GM12878 (cell line): Measurements from ENCODE around the gene KCTD14. TPM values are rescaled to one million over a fixed set of nuclear protein-coding genes. Genes with fewer than 3 reads are reported as not detected.
"Not testable (repeated sequence)": the region's sequence is repeated elsewhere in the genome, so short reads cannot be mapped to it uniquely, and the experiment has no call there.

ENCODE experiments used
- ATAC-seq: fragments of 200-7000 bp; cut with Tn5 transposase; 3 replicates; pipeline ENCODE4 v1.9.1; 2020; ENCODE audit warnings: mild to moderate bottlenecking, moderate library complexity
- BruUV-seq: library from RNA; stranded (reverse); fragments of 400-500 nt; replicated peaks from 2 replicates; lab custom pipeline; 2021; lab: Mats Ljungman, UMichigan
- CTCF ChIA-PET: fragments of 300-600 bp; sonication (Branson Sonifier 250); formaldehyde crosslinking; extraction: SDS; loops from one replicate; lab custom pipeline; 2021; ENCODE audit warnings: inconsistent platforms; lab: Yijun Ruan, JAX
- POLR2A ChIA-PET: fragments of 350-600 bp; formaldehyde crosslinking; extraction: SDS; loops from one replicate; lab custom pipeline; 2021; ENCODE audit warnings: inconsistent platforms; lab: Charles Lee
- RAD21 ChIA-PET: fragments of 300-600 bp; sonication (Branson Sonifier 250); formaldehyde crosslinking; loops from one replicate; lab custom pipeline; 2023; ENCODE audit warnings: antibody characterized with exemption; ENCODE audit not compliant: unreplicated experiment; lab: Charles Lee
- SMC1A ChIA-PET: fragments of 300-600 bp; sonication (Branson Sonifier 250); formaldehyde crosslinking; loops from one replicate; lab custom pipeline; 2023; ENCODE audit not compliant: unreplicated experiment, uncharacterized antibody; lab: Charles Lee
- DNase-seq: peaks from one replicate; pipeline ENCODE4 v3.0.0-alpha.2; 2011; ENCODE audit warnings: low read depth, low spot score
- FAIRE-seq: peaks from 3 replicates; lab custom pipeline; 2011; peaks lifted over from hg19 to GRCh38; lab: Jason Lieb, UNC
- H2AFZ ChIP-seq: 2 replicates; pipeline ENCODE4 v1.6.0; 2011; ENCODE audit warnings: low read depth, low read length, control low read depth; ENCODE audit not compliant: control insufficient read depth
- H3K27ac ChIP-seq: 2 replicates; pipeline ENCODE4 v1.5.1; 2011; ENCODE audit warnings: control low read depth; ENCODE audit not compliant: control insufficient read depth, insufficient read depth
- H3K27me3 ChIP-seq, 2 experiments: replicated peaks in 1 of 2; 2 replicates each; pipeline versions ENCODE4 v1.6.0 to v1.6.1; 2011; ENCODE audit warnings: low read length in 1 of 2; ENCODE audit not compliant: control insufficient read depth in 2 of 2, insufficient read depth in 2 of 2
- H3K36me3 ChIP-seq, 2 experiments: 2 replicates each; pipeline ENCODE4 v1.5.1; 2011; ENCODE audit warnings: low read length in 1 of 2; ENCODE audit not compliant: control insufficient read depth in 2 of 2, insufficient read depth in 2 of 2
- H3K4me1 ChIP-seq: 2 replicates; pipeline ENCODE4 v1.6.1; 2011; ENCODE audit warnings: mild to moderate bottlenecking, low read length, moderate library complexity, mixed read lengths; ENCODE audit not compliant: control insufficient read depth, insufficient read depth
- H3K4me2 ChIP-seq: 2 replicates; pipeline ENCODE4 v1.6.0; 2011; ENCODE audit warnings: control low read depth; ENCODE audit not compliant: control insufficient read depth, insufficient read depth
- H3K4me3 ChIP-seq: fragments of 200-600 bp; sonication (generic); 2 replicates; pipeline ENCODE4 v1.5.1; 2016
- H3K79me2 ChIP-seq: 2 replicates; pipeline ENCODE4 v1.6.0; 2011; ENCODE audit warnings: low read length; ENCODE audit not compliant: control insufficient read depth, insufficient read depth
- H3K9ac ChIP-seq: 2 replicates; pipeline ENCODE4 v1.8.0; 2011; ENCODE audit warnings: low read length, control low read depth, mixed read lengths; ENCODE audit not compliant: control insufficient read depth, insufficient read depth
- H3K9me3 ChIP-seq: replicated peaks from 3 replicates; pipeline ENCODE4 v1.5.1; 2011; ENCODE audit warnings: mild to moderate bottlenecking, low read length; ENCODE audit not compliant: control insufficient read depth, insufficient read depth
- H4K20me1 ChIP-seq: 2 replicates; pipeline ENCODE4 v1.6.0; 2011; ENCODE audit not compliant: control insufficient read depth, insufficient read depth
- ATF3 ChIP-seq: IDR thresholded peaks from 2 replicates; pipeline ENCODE4 v1.6.1; 2011; ENCODE audit warnings: low read depth, mild to moderate bottlenecking, low read length, moderate library complexity, borderline replicate concordance; ENCODE audit errors: extremely low read depth
- PBX3 ChIP-seq: IDR thresholded peaks from 2 replicates; pipeline ENCODE4 v1.6.1; 2011; ENCODE audit warnings: mild to moderate bottlenecking, low read depth, low read length, moderate library complexity; ENCODE audit not compliant: insufficient replicate concordance
- SMAD5 ChIP-seq: IDR thresholded peaks from 2 replicates; pipeline ENCODE4 v1.6.1; 2016; ENCODE audit warnings: antibody characterized with exemption, low read depth
- YY1 ChIP-seq: IDR thresholded peaks from 2 replicates; pipeline ENCODE4 v1.6.1; 2011; ENCODE audit warnings: low read depth, mild to moderate bottlenecking, low read length
- ZBED1 ChIP-seq: IDR thresholded peaks from 2 replicates; pipeline ENCODE4 v1.6.1; 2016; ENCODE audit warnings: borderline replicate concordance
- ZBTB4 ChIP-seq: fragments of 450-650 bp; formaldehyde crosslinking; IDR thresholded peaks from 2 replicates; pipeline ENCODE4 v1.4.0; 2022; ENCODE audit warnings: mild to moderate bottlenecking, moderate library complexity
- WGBS: methylation state at CpG from one replicate; pipeline ENCODE4 v1.1.6; 2016; ENCODE audit warnings: low lambda C conversion rate; ENCODE audit not compliant: insufficient replicate concordance, insufficient coverage; ENCODE audit errors: missing lambda C conversion rate; 5-methylcytosine and 5-hydroxymethylcytosine counted together
- in situ Hi-C: fragments of 300-500 bp; cut with MboI; formaldehyde crosslinking; loops from 9 replicates; pipeline ENCODE4 v1.14.3; 2018; ENCODE audit warnings: mixed read lengths
- intact Hi-C: fragments of 100-400 bp; cut with micrococcal nuclease; formaldehyde crosslinking; loops from one replicate; pipeline ENCODE4 v1.14.2; 2022; ENCODE audit not compliant: unreplicated experiment
- polyA plus RNA-seq, 11 experiments: library from polyadenylated mRNA; depleted of rRNA in 4 of 11; unstranded in 6 of 11; stranded (reverse) in 5 of 11; fragments of >200 nt; fragmentation: Nextera tagmentation in 4 of 11; fragmentation: Illumina TruSeq in 1 of 11; extraction: Ambion mirVana in 4 of 11; extraction: Trizol in 1 of 11; gene quantifications; 1 replicate in 1 of 11; 2 replicates in 10 of 11; pipeline versions ENCODE4 v1.2.1 to v1.2.3, GENCODE V29; 2011 to 2016; ENCODE audit warnings: inconsistent platforms in 2 of 11, missing spikeins in 2 of 11, low read depth in 1 of 11
- total RNA-seq, 4 experiments: library from RNA; depleted of rRNA in 3 of 4; stranded (reverse); fragments of >200 nt in 3 of 4; fragmentation: Illumina TruSeq in 1 of 4; extraction: Trizol in 1 of 4; gene quantifications; 2 replicates each; pipeline versions ENCODE4 v1.2.1 to v1.2.3, GENCODE V29; 2013 to 2021

The KCTD14 gene
- total and polyA plus RNA-seq, 10 of the 15 experiments (the other 5 are each of a cell fraction or from before 2014, with no cell fraction given): 0.11 to 0.63 (median 0.48) TPM

GRCh38 chr11:78041843-78042440 is 18.9 kb upstream of the KCTD14 start:
- H2AFZ ChIP-seq: no peak overlapping the region
- H3K4me3 ChIP-seq: no peak overlapping the region
- TF ChIP-seq YY1: peak; percentile 49; the same call in 1 of the 2 replicates
- no peak for TF ChIP-seq ATF3
- TF ChIP-seq ZBTB4 (CRISPR knock-in tag): no peak
- no peak for TF ChIP-seq ZBED1
- no peak for TF ChIP-seq SMAD5
- no peak for TF ChIP-seq PBX3
- TF ChIP-seq, all 136 proteins: peak for 1
- no peaks in the 10 kb centered on the region for H4K20me1 ChIP-seq
- no peak for ATAC-seq
- H3K36me3 ChIP-seq: no peaks in the 10 kb centered on the region
- no peaks in the 10 kb centered on the region for H3K9me3 ChIP-seq
- 84% methylated on average over 14 of the region's 14 CpGs for WGBS
- H3K9ac ChIP-seq: no peak overlapping the region
- BruUV-seq: no TSS peak
- FAIRE-seq: no peak
- CTCF ChIA-PET: interaction anchor here (1.1 to 1.4 kb wide), 3 partner anchors 35 to 47 kb away, joined by 3 read pairs; partner anchors contain the start of gene INTS4
- no peak for DNase-seq
- H3K27ac ChIP-seq: no peak overlapping the region
- in situ Hi-C loops: no loop called here
- POLR2A ChIA-PET: interaction anchor here (1.0 kb wide), 1 partner anchor 47 kb away, joined by 3 read pairs; the partner anchor contains the start of gene INTS4
- SMC1A ChIA-PET: interaction anchor here (0.9 kb wide), 1 partner anchor 266 kb away, joined by 3 read pairs; no protein-coding TSS in a partner anchor
- no peaks in the 10 kb centered on the region for H3K27me3 ChIP-seq
- H3K4me2 ChIP-seq: no peak overlapping the region
- H3K4me1 ChIP-seq: peaks cover 7% of the 10 kb centered on the region
- RAD21 ChIA-PET: interaction anchor here (1.0 kb wide), 1 partner anchor 47 kb away, joined by 4 read pairs; no protein-coding TSS in a partner anchor
- H3K79me2 ChIP-seq: no peaks in the 10 kb centered on the region
- intact Hi-C loops: no loop called here

GRCh38 chr11:78041380-78041719 is 18.3 kb upstream of the KCTD14 start:
- H3K79me2 ChIP-seq, H3K4me3 ChIP-seq, in situ Hi-C loops, BruUV-seq, H3K9me3 ChIP-seq, H3K36me3 ChIP-seq, H3K9ac ChIP-seq, FAIRE-seq, DNase-seq, H4K20me1 ChIP-seq, H3K4me2 ChIP-seq, H3K27me3 ChIP-seq, ATAC-seq, intact Hi-C loops, H2AFZ ChIP-seq, H3K27ac ChIP-seq, H3K4me1 ChIP-seq: not testable (repeated sequence)
- CTCF ChIA-PET: interaction anchor here (1.1 to 1.4 kb wide), 2 partner anchors 35 to 46 kb away, joined by 3 read pairs; partner anchors contain the start of gene INTS4
- POLR2A ChIA-PET: interaction anchor here (0.9 to 1.0 kb wide), 2 partner anchors 21 to 47 kb away, joined by 3 to 5 read pairs; partner anchors contain the start of gene INTS4
- SMC1A ChIA-PET: interaction anchor here (0.9 to 1.1 kb wide), 3 partner anchors 13 to 265 kb away, joined by 3 read pairs; partner anchors contain the start of gene INTS4
- RAD21 ChIA-PET: interaction anchor here (1.0 to 2.5 kb wide), 2 partner anchors 46 kb away, joined by 4 to 9 read pairs; no protein-coding TSS in a partner anchor
- 82% methylated on average over 8 of the region's 8 CpGs for WGBS
